ENCODE results near the gene ZNF747. TPM values are rescaled to one million over a fixed set of nuclear protein-coding genes. Genes with fewer than 3 reads are reported as not detected.

ZNF747 gene
- total and polyA plus RNA-seq, 2 donors (not counting 3 experiments of a cell fraction or from before 2014, with no cell fraction given) = 6.4 to 7.2 TPM

DNA sequence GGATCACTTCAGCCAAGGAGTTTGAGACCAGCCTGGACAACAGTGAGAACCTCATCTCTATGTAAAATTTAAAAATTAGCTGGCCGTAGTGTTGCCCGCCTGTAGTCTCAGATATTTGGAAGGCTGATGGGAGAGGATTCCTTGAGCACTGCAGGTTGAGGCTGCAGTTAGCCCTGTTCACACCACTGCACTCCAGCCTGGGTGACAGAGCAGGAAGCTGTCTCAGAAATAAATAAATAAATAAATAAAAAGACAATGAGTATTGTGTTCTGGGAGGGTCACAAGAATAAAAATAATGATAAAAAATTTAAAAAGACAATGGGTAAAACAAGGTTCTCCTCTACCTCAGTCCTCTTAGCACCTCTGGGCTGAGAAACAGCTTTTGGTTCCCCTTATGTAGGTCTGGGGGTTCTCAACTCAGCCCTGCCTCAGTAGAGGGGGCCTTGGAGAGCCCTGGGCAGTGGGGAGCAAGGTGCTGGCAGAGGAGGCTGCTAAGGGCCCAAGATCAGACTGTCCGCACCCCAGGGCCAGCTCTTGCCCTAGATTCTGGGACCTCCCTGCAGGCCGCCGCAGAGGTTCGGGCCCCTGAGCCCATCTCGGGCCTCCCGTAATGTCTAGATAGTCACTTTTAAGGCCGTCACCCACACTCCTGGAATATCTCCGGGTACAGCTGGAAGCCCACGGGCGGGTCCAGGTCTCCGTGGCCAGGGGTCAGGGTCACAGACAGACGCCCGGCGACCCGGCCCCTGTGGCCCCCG, 20.1 kb upstream of the ZNF747 start:
- H3K4me2 ChIP-seq (ENCODE audit: insufficient read depth, low read length) = no peak overlapping the region
- TF ChIP-seq MYC (IDR thresholded peaks at IDR 0.05; ENCODE audit: low read depth, low read length) = no peak
- no peak for TF ChIP-seq EZH2 (IDR thresholded peaks at IDR 0.05; ENCODE audit: borderline replicate concordance, low read depth, low read length, severe bottlenecking)
- TF ChIP-seq, protein P1, sequence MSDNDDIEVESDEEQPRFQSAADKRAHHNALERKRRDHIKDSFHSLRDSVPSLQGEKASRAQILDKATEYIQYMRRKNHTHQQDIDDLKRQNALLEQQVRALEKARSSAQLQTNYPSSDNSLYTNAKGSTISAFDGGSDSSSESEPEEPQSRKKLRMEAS (IDR thresholded peaks at IDR 0.05; ENCODE audit: insufficient read depth, insufficient read length) = no peak
- TF ChIP-seq, protein P2, sequence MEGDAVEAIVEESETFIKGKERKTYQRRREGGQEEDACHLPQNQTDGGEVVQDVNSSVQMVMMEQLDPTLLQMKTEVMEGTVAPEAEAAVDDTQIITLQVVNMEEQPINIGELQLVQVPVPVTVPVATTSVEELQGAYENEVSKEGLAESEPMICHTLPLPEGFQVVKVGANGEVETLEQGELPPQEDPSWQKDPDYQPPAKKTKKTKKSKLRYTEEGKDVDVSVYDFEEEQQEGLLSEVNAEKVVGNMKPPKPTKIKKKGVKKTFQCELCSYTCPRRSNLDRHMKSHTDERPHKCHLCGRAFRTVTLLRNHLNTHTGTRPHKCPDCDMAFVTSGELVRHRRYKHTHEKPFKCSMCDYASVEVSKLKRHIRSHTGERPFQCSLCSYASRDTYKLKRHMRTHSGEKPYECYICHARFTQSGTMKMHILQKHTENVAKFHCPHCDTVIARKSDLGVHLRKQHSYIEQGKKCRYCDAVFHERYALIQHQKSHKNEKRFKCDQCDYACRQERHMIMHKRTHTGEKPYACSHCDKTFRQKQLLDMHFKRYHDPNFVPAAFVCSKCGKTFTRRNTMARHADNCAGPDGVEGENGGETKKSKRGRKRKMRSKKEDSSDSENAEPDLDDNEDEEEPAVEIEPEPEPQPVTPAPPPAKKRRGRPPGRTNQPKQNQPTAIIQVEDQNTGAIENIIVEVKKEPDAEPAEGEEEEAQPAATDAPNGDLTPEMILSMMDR (IDR thresholded peaks at IDR 0.05; ENCODE audit: extremely low read depth in 1 of 2, insufficient read depth in 1 of 2, low read depth in 1 of 2, low read length in 2 of 2) = no peak
- no peak for TF ChIP-seq FOS (IDR thresholded peaks at IDR 0.05; ENCODE audit: borderline replicate concordance, insufficient read depth, low read length)
- TF ChIP-seq GATA2 (IDR thresholded peaks at IDR 0.05; ENCODE audit: insufficient read depth, insufficient read length, low read depth, low read length) = no peak
- no peak for TF ChIP-seq POLR2AphosphoS5 (IDR thresholded peaks at IDR 0.05; ENCODE audit: insufficient read depth, low read depth, low read length)
- peak overlapping the region; percentile 55 for H3K27ac ChIP-seq (ENCODE audit: insufficient read depth, low read depth, low read length)
- POLR2A ChIA-PET = interaction anchor here (0.6 kb wide), 1 partner anchor 160 kb away, joined by 6 read pairs; no protein-coding TSS in a partner anchor
- FAIRE-seq = no peak
- H3K79me2 ChIP-seq (ENCODE audit: control insufficient read depth, insufficient read depth, low read length) = peaks cover 23% of the 10 kb centered on the region
- DNase-seq (ENCODE audit: low read depth, low spot score) = no peak
- H3K9me1 ChIP-seq (replicated peaks; ENCODE audit: control insufficient read depth, extremely low read depth, insufficient read depth, low read length) = no peaks in the 10 kb centered on the region
- dilution Hi-C loops (cut with MboI; ENCODE audit: extremely low pct_ligation_motif_present, low sequenced_read_pairs) = no loop called here
- H3K9ac ChIP-seq (replicated peaks; ENCODE audit: extremely low read depth, insufficient read depth, low read length) = no peak overlapping the region
- no peaks in the 10 kb centered on the region for H3K9me3 ChIP-seq (replicated peaks; ENCODE audit: control insufficient read depth, insufficient read depth, low read length)
- BruUV-seq (replicated peaks) = no TSS peak
- H3K27me3 ChIP-seq (ENCODE audit: control insufficient read depth in 2 of 2, insufficient read depth in 2 of 2, low read length in 2 of 2) = no peaks in the 10 kb centered on the region
- intact Hi-C loops (cut with micrococcal nuclease) = no loop called here
- H4K20me1 ChIP-seq (replicated peaks; ENCODE audit: control insufficient read depth, extremely low read depth, insufficient read depth, low read length) = no peaks in the 10 kb centered on the region
- CTCF ChIA-PET = interaction anchor here (1.2 kb wide), 1 partner anchor 19 kb away, joined by 3 read pairs; the partner anchor contains the start of gene ZNF747
- H3K36me3 ChIP-seq (ENCODE audit: control insufficient read depth in 2 of 2, extremely low read depth in 1 of 2, insufficient read depth in 2 of 2, low read length in 2 of 2) = peaks cover 3 to 9% of the 10 kb centered on the region in 2 experiments
- H3K4me3 ChIP-seq (replicated peaks in 1 of 3; ENCODE audit: insufficient read depth in 1 of 3, low read depth in 1 of 3, low read length in 3 of 3) = no peak overlapping the region
- H2AFZ ChIP-seq (ENCODE audit: low read depth, low read length) = no peak overlapping the region
- H3K4me1 ChIP-seq (ENCODE audit: control insufficient read depth, extremely low read depth, insufficient read depth, low read length) = peaks cover 8% of the 10 kb centered on the region
